Measurements from ENCODE around the gene HLA-DMB.

HLA-DMB gene

GRCh38 chr6:32940656-32941213 lies at the start of gene HLA-DMB:
Gene HLA-DMB, minus strand, starts transcription at chr6:32941028. Its CDS starts 221 bp downstream, at chr6:32940807.
- H3K27ac ChIP-seq, result no peak within 1 kb of the TSS; the same call in 1 of the 2 replicates
- TF ChIP-seq CTCF (IDR thresholded peaks at IDR 0.05) (no peak), ZFX (IDR thresholded peaks at IDR 0.05; ENCODE audit: borderline replicate concordance) (no peak)

GRCh38 chr6:32989368-32989767 lies 48.5 kb upstream of the HLA-DMB start:
- no peak for TF ChIP-seq CTCF (IDR thresholded peaks at IDR 0.05)
- no peak for TF ChIP-seq ZFX (IDR thresholded peaks at IDR 0.05; ENCODE audit: borderline replicate concordance)
- no peak overlapping the region for H3K27ac ChIP-seq

GRCh38 chr6:32984622-32985389 lies 44.0 kb upstream of the HLA-DMB start:
- TF ChIP-seq ZFX (IDR thresholded peaks at IDR 0.05; ENCODE audit: borderline replicate concordance), result no peak
- peak; percentile 92 for TF ChIP-seq CTCF (IDR thresholded peaks at IDR 0.05)
- H3K27ac ChIP-seq, result peak overlapping the region; percentile 100

- peak overlapping the region; percentile 100 for H3K27ac ChIP-seq
- TF ChIP-seq ZFX (IDR thresholded peaks at IDR 0.05; ENCODE audit: borderline replicate concordance), result no peak
- no peak for TF ChIP-seq CTCF (IDR thresholded peaks at IDR 0.05)
Observed at GRCh38 chr6:32983964-32984621, 43.3 kb upstream of the HLA-DMB start.

- peak overlapping the region; percentile 100 for H3K27ac ChIP-seq
Observed at GRCh38 chr6:32983493-32983848, 42.6 kb upstream of the HLA-DMB start.

GRCh38 chr6:32982702-32983492 lies 42.1 kb upstream of the HLA-DMB start:
- peak overlapping the region; percentile 100 for H3K27ac ChIP-seq
- TF ChIP-seq ZFX (IDR thresholded peaks at IDR 0.05; ENCODE audit: borderline replicate concordance) (no peak), CTCF (IDR thresholded peaks at IDR 0.05) (no peak)

More at GRCh38 chr6:32983493-32983848, 42.6 kb upstream of the HLA-DMB start:
- TF ChIP-seq CTCF (IDR thresholded peaks at IDR 0.05), result no peak
- TF ChIP-seq ZFX (IDR thresholded peaks at IDR 0.05; ENCODE audit: borderline replicate concordance), result no peak

All from 22Rv1 (cell line).